CD4-positive, CD25-positive, alpha-beta regulatory T cell (primary cell): ENCODE results near the gene IFIT2. TPM values are rescaled to one million over a fixed set of nuclear protein-coding genes. Genes with fewer than 3 reads are reported as not detected.

ENCODE experiments used
- ATAC-seq, 2 donors: fragments of 150-1000 bp; cut with Tn5 transposase; one replicate each; pipeline ENCODE4 v1.10.0; 2021; ENCODE audit warnings: low read depth in 2 of 2, moderate number of reproducible peaks in 2 of 2, moderate library complexity in 1 of 2
- DNase-seq, 3 donors: peaks; one replicate each; pipeline versions ENCODE4 v3.0.0 to v3.0.0-alpha.2; 2012 to 2022; ENCODE audit warnings: mixed read lengths in 1 of 3
- H3K27ac ChIP-seq: one replicate; pipeline ENCODE4 v1.7.0; 2013; ENCODE audit warnings: mild to moderate bottlenecking, low read length; ENCODE audit not compliant: insufficient read depth, poor library complexity, severe bottlenecking
- H3K27me3 ChIP-seq: one replicate; pipeline ENCODE4 v1.7.0; 2013; ENCODE audit warnings: low read length; ENCODE audit not compliant: control insufficient read depth, insufficient read depth
- H3K36me3 ChIP-seq: one replicate; pipeline ENCODE4 v1.7.0; 2013; ENCODE audit warnings: mild to moderate bottlenecking, low read length, moderate library complexity; ENCODE audit not compliant: control insufficient read depth, insufficient read depth
- H3K4me1 ChIP-seq: 2 replicates; pipeline ENCODE4 v1.7.0; 2013; ENCODE audit warnings: mild to moderate bottlenecking, low read length; ENCODE audit not compliant: insufficient read depth, control insufficient read depth, poor library complexity, severe bottlenecking
- H3K4me3 ChIP-seq: one replicate; pipeline ENCODE4 v1.7.0; 2013; ENCODE audit warnings: low read depth, mild to moderate bottlenecking, low read length, moderate library complexity
- H3K9me3 ChIP-seq, 2 experiments: 1 replicate in 1 of 2; 2 replicates in 1 of 2; pipeline ENCODE4 v1.7.0; 2013; ENCODE audit warnings: low read length in 2 of 2, mild to moderate bottlenecking in 1 of 2, moderate library complexity in 1 of 2; ENCODE audit not compliant: control insufficient read depth in 2 of 2
- H3K27ac Mint-ChIP-seq, 3 donors: one replicate each; pipeline ENCODE4 v1.8.0; 2020 to 2022; ENCODE audit warnings: mild to moderate bottlenecking in 3 of 3, mixed read lengths in 3 of 3, moderate library complexity in 2 of 3
- H3K27me3 Mint-ChIP-seq: one replicate; pipeline ENCODE4 v1.8.0; 2022; ENCODE audit warnings: mild to moderate bottlenecking, mixed read lengths
- H3K36me3 Mint-ChIP-seq: one replicate; pipeline ENCODE4 v1.8.0; 2020; ENCODE audit warnings: mixed read lengths
- H3K4me1 Mint-ChIP-seq, 4 donors: one replicate each; pipeline ENCODE4 v1.8.0; 2020 to 2022; ENCODE audit warnings: mixed read lengths in 4 of 4, mild to moderate bottlenecking in 1 of 4
- H3K4me3 Mint-ChIP-seq, 4 donors: one replicate each; pipeline ENCODE4 v1.8.0; 2020 to 2022; ENCODE audit warnings: mild to moderate bottlenecking in 4 of 4, mixed read lengths in 4 of 4, moderate library complexity in 3 of 4
- H3K9me3 Mint-ChIP-seq, 7 donors: one replicate each; pipeline ENCODE4 v1.8.0; 2020 to 2022; ENCODE audit warnings: mixed read lengths in 7 of 7, mild to moderate bottlenecking in 3 of 7, moderate library complexity in 2 of 7
- polyA plus RNA-seq, 4 donors: library from polyadenylated mRNA; unstranded; fragments of 300-500 nt; fragmentation: Illumina TruSeq; gene quantifications; one replicate each; pipeline ENCODE4 v1.2.3, GENCODE V29; 2021
- total RNA-seq: library from RNA; stranded (reverse); gene quantifications from one replicate; pipeline ENCODE4 v1.2.3, GENCODE V29; 2022

The IFIT2 gene
- total and polyA plus RNA-seq, 5 donors from 2014 or later: 3.6 to 10.0 (median 4.7) TPM

GRCh38 chr10:89271532-89271931 lies 30.3 kb upstream of the IFIT2 start:
- Histone ChIP-seq H3K4me1 (no peaks in the 10 kb centered on the region), H3K9me3 (no peaks in the 10 kb centered on the region), H3K4me3 (no peak overlapping the region), H3K36me3 (no peaks in the 10 kb centered on the region), H3K27me3 (peaks cover 4% of the 10 kb centered on the region), H3K27ac (no peak overlapping the region)
- H3K9me3 Mint-ChIP-seq: no peaks in the 10 kb centered on the region
- H3K4me1 Mint-ChIP-seq: no peaks in the 10 kb centered on the region
- H3K27me3 Mint-ChIP-seq: no peaks in the 10 kb centered on the region
- no peak overlapping the region for H3K4me3 Mint-ChIP-seq
- no peak overlapping the region for H3K27ac Mint-ChIP-seq
- no peaks in the 10 kb centered on the region for H3K36me3 Mint-ChIP-seq
- no peak for ATAC-seq
- no peak for DNase-seq

- Mint-ChIP-seq H3K27ac (no peak overlapping the region), H3K9me3 (no peaks in the 10 kb centered on the region), H3K4me1 (no peaks in the 10 kb centered on the region), H3K36me3 (no peaks in the 10 kb centered on the region), H3K4me3 (no peak overlapping the region), H3K27me3 (no peaks in the 10 kb centered on the region)
- ATAC-seq (no peak), DNase-seq (no peak)
- Histone ChIP-seq H3K27ac (no peak overlapping the region), H3K9me3 (no peaks in the 10 kb centered on the region), H3K36me3 (no peaks in the 10 kb centered on the region), H3K4me1 (no peaks in the 10 kb centered on the region), H3K4me3 (no peak overlapping the region), H3K27me3 (peaks cover 4% of the 10 kb centered on the region)
These were observed 28.2 kb upstream of the IFIT2 start for GRCh38 chr10:89273680-89274079.

- H3K9me3 Mint-ChIP-seq: no peaks in the 10 kb centered on the region
- no peaks in the 10 kb centered on the region for H3K36me3 ChIP-seq
- no peak overlapping the region for H3K4me3 ChIP-seq
- ATAC-seq: no peak
- no peaks in the 10 kb centered on the region for H3K4me1 Mint-ChIP-seq
- no peak for DNase-seq
- no peaks in the 10 kb centered on the region for H3K9me3 ChIP-seq
- H3K27ac ChIP-seq: no peak overlapping the region
- H3K36me3 Mint-ChIP-seq: no peaks in the 10 kb centered on the region
- peak overlapping the region in 1 of 3 donors; percentile 18 for H3K27ac Mint-ChIP-seq
- peaks cover 4% of the 10 kb centered on the region for H3K27me3 Mint-ChIP-seq
- H3K4me3 Mint-ChIP-seq: no peak overlapping the region
- H3K4me1 ChIP-seq: no peaks in the 10 kb centered on the region
- peaks cover 4% of the 10 kb centered on the region for H3K27me3 ChIP-seq
These were observed 26.9 kb upstream of the IFIT2 start for GRCh38 chr10:89274928-89275327.

- Histone ChIP-seq H3K27ac (no peak overlapping the region), H3K4me3 (no peak overlapping the region), H3K4me1 (no peaks in the 10 kb centered on the region), H3K27me3 (peaks cover 4% of the 10 kb centered on the region), H3K9me3 (no peaks in the 10 kb centered on the region), H3K36me3 (no peaks in the 10 kb centered on the region)
- Mint-ChIP-seq H3K36me3 (no peaks in the 10 kb centered on the region), H3K4me1 (no peaks in the 10 kb centered on the region), H3K27ac (peak overlapping the region in 1 of 3 donors; percentile 18), H3K9me3 (no peaks in the 10 kb centered on the region), H3K4me3 (no peak overlapping the region), H3K27me3 (peaks cover 4% of the 10 kb centered on the region)
- ATAC-seq (no peak), DNase-seq (no peak)
These were observed 26.5 kb upstream of the IFIT2 start for GRCh38 chr10:89275383-89275782.

- Mint-ChIP-seq H3K27ac (no peak overlapping the region), H3K36me3 (no peaks in the 10 kb centered on the region), H3K4me3 (no peak overlapping the region), H3K27me3 (peaks cover 4% of the 10 kb centered on the region), H3K9me3 (no peaks in the 10 kb centered on the region), H3K4me1 (no peaks in the 10 kb centered on the region)
- Histone ChIP-seq H3K9me3 (no peaks in the 10 kb centered on the region), H3K36me3 (no peaks in the 10 kb centered on the region), H3K4me3 (no peak overlapping the region), H3K27ac (no peak overlapping the region), H3K27me3 (peaks cover 4% of the 10 kb centered on the region), H3K4me1 (no peaks in the 10 kb centered on the region)
- ATAC-seq: no peak
- DNase-seq: no peak
These were observed 23.8 kb upstream of the IFIT2 start for GRCh38 chr10:89278034-89278535.

GRCh38 chr10:89278900-89279392 lies 22.9 kb upstream of the IFIT2 start:
- H3K9me3 Mint-ChIP-seq: no peaks in the 10 kb centered on the region
- no peak overlapping the region for H3K4me3 ChIP-seq
- ATAC-seq (no peak), DNase-seq (no peak)
- no peak overlapping the region for H3K27ac ChIP-seq
- no peaks in the 10 kb centered on the region for H3K36me3 Mint-ChIP-seq
- H3K9me3 ChIP-seq: no peaks in the 10 kb centered on the region
- H3K4me3 Mint-ChIP-seq: no peak overlapping the region
- peaks cover 4% of the 10 kb centered on the region for H3K27me3 ChIP-seq
- H3K4me1 ChIP-seq: no peaks in the 10 kb centered on the region
- H3K4me1 Mint-ChIP-seq: no peaks in the 10 kb centered on the region
- H3K27me3 Mint-ChIP-seq: peaks cover 4% of the 10 kb centered on the region
- peak overlapping the region in 1 of 3 donors; percentile 90 for H3K27ac Mint-ChIP-seq
- no peaks in the 10 kb centered on the region for H3K36me3 ChIP-seq

GRCh38 chr10:89279421-89279869 lies 22.4 kb upstream of the IFIT2 start:
- H3K36me3 Mint-ChIP-seq: no peaks in the 10 kb centered on the region
- peak overlapping the region in 1 of 3 donors; percentile 90 for H3K27ac Mint-ChIP-seq

GRCh38 chr10:89280508-89280907 lies 21.3 kb upstream of the IFIT2 start:
- Mint-ChIP-seq H3K4me1 (no peaks in the 10 kb centered on the region), H3K9me3 (no peaks in the 10 kb centered on the region), H3K4me3 (no peak overlapping the region), H3K27ac (no peak overlapping the region), H3K36me3 (no peaks in the 10 kb centered on the region), H3K27me3 (peaks cover 4% of the 10 kb centered on the region)
- Histone ChIP-seq H3K27ac (no peak overlapping the region), H3K4me3 (no peak overlapping the region), H3K36me3 (no peaks in the 10 kb centered on the region), H3K9me3 (no peaks in the 10 kb centered on the region), H3K27me3 (peaks cover 2% of the 10 kb centered on the region), H3K4me1 (no peaks in the 10 kb centered on the region)
- DNase-seq (no peak), ATAC-seq (no peak)

More at GRCh38 chr10:89279421-89279869, 22.4 kb upstream of the IFIT2 start:
- no peaks in the 10 kb centered on the region for H3K9me3 Mint-ChIP-seq
- Histone ChIP-seq H3K27ac (no peak overlapping the region), H3K4me1 (no peaks in the 10 kb centered on the region), H3K4me3 (no peak overlapping the region), H3K9me3 (no peaks in the 10 kb centered on the region), H3K36me3 (no peaks in the 10 kb centered on the region), H3K27me3 (peaks cover 4% of the 10 kb centered on the region)
- ATAC-seq: no peak
- H3K27me3 Mint-ChIP-seq: peaks cover 4% of the 10 kb centered on the region
- H3K4me3 Mint-ChIP-seq: no peak overlapping the region
- no peak for DNase-seq
- no peaks in the 10 kb centered on the region for H3K4me1 Mint-ChIP-seq
